Cerebellar nuclear complex (tissue), 1 donor: ENCODE measurements around the gene MYRIP.
"Not testable (repeated sequence)": the region's sequence is repeated elsewhere in the genome, so short reads cannot be mapped to it uniquely, and the experiment has no call there.

Experiments used
- DNase-seq, 2 experiments: peaks; one replicate each; lab custom pipeline; 2025; lab: John Stamatoyannopoulos, UW

Gene MYRIP

DNA sequence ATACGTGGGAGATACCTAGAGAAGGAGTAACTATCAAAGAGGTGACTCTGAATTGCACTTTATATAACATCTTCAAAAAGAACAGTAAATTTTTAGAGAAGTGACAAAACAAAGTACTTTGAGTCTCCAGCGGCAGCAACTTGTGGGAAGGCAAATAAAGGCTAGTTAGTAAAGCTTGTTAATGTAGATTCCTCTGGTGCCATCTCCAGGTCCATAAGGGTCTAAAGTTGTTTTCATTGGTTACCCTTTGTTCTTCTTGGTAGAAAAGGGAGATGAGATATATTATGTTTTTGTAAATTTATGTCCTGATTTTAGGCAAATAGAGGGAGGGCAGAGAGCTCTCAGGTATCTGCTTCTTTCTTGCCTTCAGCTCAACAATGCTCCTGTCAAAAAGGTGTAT lies 161.6 kb downstream of the MYRIP start:
- no peak for DNase-seq

DNA sequence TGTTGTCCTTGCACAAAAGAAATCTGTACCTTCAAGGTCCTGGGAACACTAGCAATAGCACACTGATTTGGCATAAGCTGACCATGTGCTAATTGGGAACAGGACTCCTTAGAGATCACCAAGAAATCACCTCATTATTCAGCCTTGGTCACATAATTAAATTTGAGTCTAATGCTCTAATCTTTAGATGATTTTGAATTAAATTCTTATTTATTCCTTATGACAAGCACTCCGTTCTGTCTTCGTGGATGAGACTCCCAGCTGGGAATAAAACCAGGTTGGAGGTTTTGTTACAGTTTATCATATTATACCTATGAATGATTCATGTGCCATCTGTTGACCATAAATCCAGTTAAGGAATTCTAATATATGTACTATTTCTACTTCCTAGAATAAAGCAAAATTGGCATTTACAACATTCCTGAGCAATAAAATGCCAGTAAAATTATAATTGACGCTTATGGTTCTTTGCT lies 162.2 kb downstream of the MYRIP start:
- DNase-seq = peak in 1 of 2 experiments; percentile 34

DNA sequence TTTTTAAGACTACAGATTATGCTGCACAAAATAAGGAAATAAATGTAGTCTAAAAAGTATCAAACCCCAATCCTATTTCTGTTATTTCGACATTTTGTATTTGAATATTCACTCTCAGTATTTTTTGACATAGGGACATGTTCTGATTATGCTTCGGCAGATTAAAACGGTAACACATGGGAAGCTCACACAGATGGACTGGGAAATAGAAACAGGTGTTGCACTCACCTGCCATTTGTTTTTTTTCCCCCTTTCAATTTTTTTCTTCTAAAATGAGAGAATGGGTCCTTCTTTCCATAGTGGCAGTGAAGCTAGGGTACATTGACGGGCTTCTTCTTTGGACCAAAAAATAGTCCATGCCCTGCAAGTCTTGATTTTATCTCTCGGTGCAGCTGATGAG lies 163.1 kb downstream of the MYRIP start:
- peak in 1 of 2 experiments; percentile 79 for DNase-seq

- no peak for DNase-seq
Observed at GRCh38 chr3:39977058-39977794, 167.8 kb downstream of the MYRIP start.

- peak in 1 of 2 experiments; percentile 59 for DNase-seq
Observed at GRCh38 chr3:39978308-39978707, 168.9 kb downstream of the MYRIP start.

GRCh38 chr3:39980058-39980457 lies 170.6 kb downstream of the MYRIP start:
- DNase-seq = no peak

DNA sequence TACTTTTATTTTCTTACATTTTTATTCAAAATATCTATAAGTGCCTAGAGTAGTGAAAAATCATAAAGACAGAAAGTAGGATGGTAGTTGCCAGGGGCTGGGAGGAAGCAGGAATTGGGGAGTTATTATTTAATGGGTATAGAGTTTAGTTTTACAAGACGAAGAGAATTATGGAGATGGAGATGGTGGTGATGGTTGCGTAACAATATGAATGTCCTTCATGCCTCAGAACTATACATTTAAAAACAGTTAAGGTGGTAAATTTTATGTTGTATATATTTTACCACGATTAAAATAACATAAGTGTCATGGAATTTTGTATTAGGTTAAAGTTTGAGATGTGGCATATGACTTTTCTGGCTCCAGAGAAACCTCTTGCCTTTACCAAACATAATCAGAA lies 171.4 kb downstream of the MYRIP start:
- no peak for DNase-seq

DNA sequence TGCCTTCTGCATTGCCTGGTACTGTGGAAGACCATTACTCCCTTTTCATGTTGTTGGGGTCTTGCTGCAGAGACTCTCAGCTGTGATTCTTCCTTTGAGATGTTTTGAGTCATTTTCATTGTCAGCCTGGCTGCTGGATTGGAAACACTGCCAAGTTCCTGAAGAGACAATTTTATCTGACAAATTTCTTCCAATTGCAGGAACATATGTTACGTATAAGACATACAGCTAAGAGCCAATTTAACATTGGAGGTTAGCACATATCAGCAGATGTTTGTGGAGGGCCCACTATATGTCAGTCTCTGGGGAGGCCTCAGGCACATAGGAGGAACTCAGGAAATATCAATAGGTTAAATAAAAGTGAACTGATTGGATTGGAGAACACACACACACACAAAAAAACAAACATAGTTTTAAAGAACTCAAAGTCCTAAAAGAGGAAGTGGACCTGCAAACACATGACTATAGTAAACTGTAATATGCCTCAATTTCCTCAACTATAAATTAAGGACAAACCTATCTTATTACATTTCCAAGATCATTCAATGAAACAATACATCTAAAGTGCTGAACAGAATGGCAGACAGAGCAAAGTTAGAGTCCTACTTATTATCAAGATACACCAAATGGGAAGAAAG lies 172.3 kb downstream of the MYRIP start:
- DNase-seq = no peak

- DNase-seq = no peak
Observed at GRCh38 chr3:39982665-39983357, 173.4 kb downstream of the MYRIP start.

- DNase-seq = no peak
Observed at GRCh38 chr3:39989746-39990145, 180.3 kb downstream of the MYRIP start.

DNA sequence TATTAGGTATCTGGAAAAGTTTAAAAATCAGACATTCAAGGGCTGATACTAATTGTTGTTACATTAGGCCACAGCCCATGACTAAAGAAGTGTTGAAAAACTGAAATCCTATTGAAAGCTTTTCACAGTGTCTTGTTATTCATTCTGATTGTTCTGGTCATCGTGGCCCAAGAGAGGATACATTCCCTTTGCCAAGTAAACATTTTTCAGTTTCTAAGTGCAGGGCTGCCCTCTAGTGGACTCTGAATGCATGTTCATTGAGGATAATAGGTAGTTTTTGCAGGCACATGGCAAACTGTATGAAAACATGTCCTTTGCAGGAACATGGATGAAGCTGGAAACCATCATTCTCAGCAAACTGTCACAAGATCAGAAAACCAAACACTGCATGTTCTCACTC lies 181.1 kb downstream of the MYRIP start:
- no peak for DNase-seq

DNA sequence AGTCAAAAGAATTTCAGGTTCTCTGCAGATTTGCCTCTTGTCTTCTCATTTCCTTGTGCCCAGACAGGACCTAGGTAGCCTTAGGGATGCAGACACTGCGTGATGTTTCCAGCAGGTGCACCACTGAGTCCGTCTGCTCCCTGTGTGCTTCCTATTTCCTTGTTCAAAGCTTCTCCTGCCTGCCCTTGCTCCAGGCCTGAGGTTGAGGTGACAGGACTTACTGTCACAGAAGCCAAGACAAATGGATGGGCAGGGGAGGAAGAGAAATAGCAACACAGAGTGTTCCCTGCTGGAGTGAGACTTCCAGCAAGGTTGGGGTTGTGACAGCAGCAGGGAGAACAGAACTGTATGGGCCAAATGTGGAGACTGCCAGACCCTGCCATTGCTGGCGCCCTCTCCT lies 199.4 kb downstream of the MYRIP start:
- no peak for DNase-seq

DNA sequence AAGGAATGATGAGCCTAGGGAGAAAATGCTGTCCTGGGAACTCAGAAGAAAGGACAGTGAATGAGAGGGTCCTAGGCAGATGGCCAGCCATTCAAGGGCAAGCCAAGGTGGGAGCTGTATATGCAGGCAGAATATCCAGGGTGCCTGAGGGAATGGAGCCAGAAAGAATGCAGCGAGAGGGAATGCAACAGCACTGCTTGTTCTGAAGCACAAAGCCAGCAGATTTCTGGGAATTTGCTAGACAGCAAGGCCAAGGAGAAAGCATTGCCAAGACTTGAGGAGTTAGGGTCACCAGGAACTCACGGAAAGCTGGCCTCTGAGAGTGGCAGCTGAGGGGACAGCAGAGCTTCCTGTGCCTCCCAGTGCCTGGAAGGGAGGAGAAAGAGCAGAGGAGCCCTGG lies 200.6 kb downstream of the MYRIP start:
- no peak for DNase-seq

DNA sequence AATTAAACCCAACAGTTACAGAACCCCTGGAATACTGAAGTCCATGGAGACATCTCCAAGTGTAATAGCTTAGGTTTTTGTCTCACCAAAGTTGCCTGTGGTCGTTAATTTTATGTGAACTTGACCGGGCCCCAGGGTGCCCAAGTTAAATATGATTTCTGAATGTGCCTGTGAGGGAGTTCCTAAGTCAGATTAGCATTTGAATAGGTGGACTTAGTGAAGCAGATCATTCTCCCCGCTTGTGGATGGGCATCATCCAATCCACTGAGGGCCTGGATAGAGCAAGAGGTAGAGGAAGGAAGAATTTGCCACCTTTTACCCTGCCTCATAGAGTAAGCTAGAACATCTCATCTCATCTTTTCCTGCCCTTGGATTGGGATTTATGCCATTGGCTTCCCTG lies 203.0 kb downstream of the MYRIP start:
- DNase-seq = no peak

- DNase-seq = no peak
Observed at GRCh38 chr3:40016391-40016790, 207.0 kb downstream of the MYRIP start.

DNA sequence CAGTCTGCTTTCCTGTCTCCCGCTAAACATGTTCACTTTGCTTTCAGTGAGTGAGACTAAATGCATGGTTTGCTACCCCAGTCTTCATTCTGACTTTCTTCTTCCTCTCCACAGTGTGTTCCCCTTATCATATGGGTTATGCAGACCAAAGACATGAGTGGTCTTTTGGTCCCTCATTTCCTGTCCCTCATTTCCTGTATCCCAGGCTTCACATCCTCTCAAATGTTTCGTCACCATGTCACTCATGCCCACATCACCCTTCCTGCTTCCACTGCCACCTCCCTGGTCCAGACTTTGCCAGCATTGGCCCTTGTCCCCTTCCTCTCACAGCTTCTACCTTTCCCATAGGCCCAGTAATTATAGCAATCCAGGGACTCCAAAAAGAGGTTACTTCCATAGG lies 209.0 kb downstream of the MYRIP start:
- no peak for DNase-seq

- no peak for DNase-seq
Observed at GRCh38 chr3:40019376-40019775, 210.0 kb downstream of the MYRIP start.

GRCh38 chr3:40020689-40021088 lies 211.3 kb downstream of the MYRIP start:
- no peak for DNase-seq

GRCh38 chr3:40021338-40021737 lies 211.9 kb downstream of the MYRIP start:
- DNase-seq = no peak

- no peak for DNase-seq
Observed at GRCh38 chr3:40022297-40022827, 213.0 kb downstream of the MYRIP start.

GRCh38 chr3:40024526-40024925 lies 215.1 kb downstream of the MYRIP start:
- DNase-seq = no peak

DNA sequence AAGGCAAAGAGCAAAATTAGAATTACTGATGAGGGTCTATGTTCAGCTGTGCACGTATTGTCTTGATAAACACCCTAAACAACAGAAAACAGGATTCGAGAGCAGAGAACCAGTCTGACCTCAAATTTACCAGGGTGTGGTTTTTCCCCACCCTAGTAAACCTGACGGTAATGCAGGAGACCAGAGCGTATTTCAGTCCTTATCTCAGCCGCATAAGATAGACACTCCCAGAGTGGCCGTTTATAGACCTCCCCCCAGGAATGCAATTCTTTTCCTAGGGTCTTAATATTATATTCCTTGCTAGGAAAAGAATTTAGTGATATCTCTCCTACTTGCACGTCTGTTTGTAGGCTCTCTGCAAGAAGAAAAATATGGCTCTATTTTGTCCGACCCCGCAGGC lies 216.5 kb downstream of the MYRIP start:
- DNase-seq = not testable (repeated sequence)

DNA sequence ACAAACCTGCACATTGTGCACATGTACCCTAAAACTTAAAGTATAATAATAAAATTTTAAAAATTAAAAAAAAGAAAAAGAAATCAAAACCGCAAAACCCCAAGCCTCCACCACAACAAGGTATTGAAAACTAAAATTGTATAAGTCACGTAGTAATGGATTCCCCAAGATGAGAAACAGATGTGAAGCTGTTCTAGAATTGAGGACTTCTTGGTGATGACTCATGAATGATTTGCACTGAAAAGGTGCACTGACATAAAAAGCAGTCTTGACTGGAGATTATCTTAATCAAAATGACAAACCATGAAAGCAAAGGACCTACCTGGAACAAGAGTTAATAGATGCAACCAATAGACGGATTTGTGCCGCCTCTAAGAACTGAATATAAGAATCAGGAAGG lies 225.8 kb downstream of the MYRIP start:
- no peak for DNase-seq
